ENCODE results near the gene PRG3. TPM values are rescaled to one million over a fixed set of nuclear protein-coding genes. Genes with fewer than 3 reads are reported as not detected.

PRG3 gene
- total and polyA plus RNA-seq, 2 of the 13 experiments (the other 11 are each of a cell fraction or from before 2014, with no cell fraction given): not detected

GRCh38 chr11:57335343-57336110 is 45.4 kb downstream of the PRG3 start, which contains the start of gene SSRP1 (continued):
- TF ChIP-seq SMAD1 (CRISPR knock-in tag; IDR thresholded peaks at IDR 0.05; ENCODE audit: borderline replicate concordance, low read depth) (no peak), ZNF800 (CRISPR knock-in tag; IDR thresholded peaks at IDR 0.05) (no peak), ZBTB40 (IDR thresholded peaks at IDR 0.05) (no peak), ZBTB40 (CRISPR knock-in tag; IDR thresholded peaks at IDR 0.05) (peak; percentile 36; the same call in 1 of the 2 replicates), ZNF101 (CRISPR knock-in tag; IDR thresholded peaks at IDR 0.05; ENCODE audit: borderline replicate concordance, low read depth) (no peak), ZBTB4 (CRISPR knock-in tag; IDR thresholded peaks at IDR 0.05; ENCODE audit: borderline replicate concordance) (no peak), ETV6 (CRISPR knock-in tag; conservative IDR thresholded peaks at IDR 0.05) (no peak), ZNF431 (CRISPR knock-in tag; IDR thresholded peaks at IDR 0.05; ENCODE audit: borderline replicate concordance, low read depth) (no peak), ZNF468 (CRISPR knock-in tag; IDR thresholded peaks at IDR 0.05) (no peak), NCOA5 (CRISPR knock-in tag; IDR thresholded peaks at IDR 0.05) (no peak), ZNF143 (CRISPR knock-in tag; IDR thresholded peaks at IDR 0.05) (no peak), THAP11 (CRISPR knock-in tag; IDR thresholded peaks at IDR 0.05) (peak; percentile 90), REL (CRISPR knock-in tag; conservative IDR thresholded peaks at IDR 0.05) (0 out of 2 replicates have a peak, but pooled peaks have one; percentile 50), ZNF12 (CRISPR knock-in tag; IDR thresholded peaks at IDR 0.05) (0 out of 2 replicates have a peak, but pooled peaks have one; percentile 14), DMAP1 (CRISPR knock-in tag; IDR thresholded peaks at IDR 0.05) (peak; percentile 91)

Measured in HepG2 (cell line).